Stimulated activated CD4-positive, alpha-beta T cell treated with anti-CD3 and anti-CD28 coated beads, Interleukin-12 subunit alpha, Interleukin-12 subunit beta, amount 100 ng/mL, for 24 hours (primary cell): ENCODE data around the gene CLASP1.
"Not testable (repeated sequence)": the region's sequence is repeated elsewhere in the genome, so short reads cannot be mapped to it uniquely, and the experiment has no call there.

Source experiments
- DNase-seq, 2 experiments: peaks; one replicate each; pipeline ENCODE4 v3.0.0-alpha.2; 2020; ENCODE audit warnings: low read depth in 2 of 2

CLASP1 gene

DNA sequence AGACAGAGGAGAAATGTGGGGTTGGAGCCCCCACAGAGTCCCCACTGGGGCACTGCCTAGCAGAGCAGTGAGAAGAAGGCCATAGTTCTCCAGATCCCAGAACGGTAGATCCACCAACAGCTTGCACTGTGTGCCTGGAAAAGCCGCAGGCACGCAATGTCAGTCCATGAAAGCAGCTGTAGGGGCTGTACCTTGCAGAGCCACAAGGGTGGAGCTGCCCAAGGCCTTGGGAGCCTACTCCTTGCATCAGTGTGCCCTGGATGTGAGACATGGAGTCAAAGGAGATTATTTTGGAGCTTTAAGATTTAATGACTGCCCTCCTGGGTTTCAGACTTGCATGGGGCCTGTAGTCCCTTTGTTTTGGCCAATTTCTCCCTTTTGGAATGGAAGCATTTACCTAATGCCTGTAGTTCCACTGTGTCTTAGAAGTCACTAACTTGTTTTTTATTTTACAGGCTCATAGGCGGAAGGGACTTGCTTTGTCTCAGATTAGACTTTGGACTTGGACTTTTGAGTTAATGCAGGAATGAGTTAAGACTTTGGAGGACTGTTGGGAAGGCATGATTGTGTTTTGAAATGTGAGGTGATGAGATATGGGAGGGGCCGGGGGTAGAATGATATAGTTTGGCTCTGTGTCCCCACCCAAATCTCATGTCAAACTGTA is 274.7 kb downstream of the CLASP1 start:
- DNase-seq, result not testable (repeated sequence)

DNA sequence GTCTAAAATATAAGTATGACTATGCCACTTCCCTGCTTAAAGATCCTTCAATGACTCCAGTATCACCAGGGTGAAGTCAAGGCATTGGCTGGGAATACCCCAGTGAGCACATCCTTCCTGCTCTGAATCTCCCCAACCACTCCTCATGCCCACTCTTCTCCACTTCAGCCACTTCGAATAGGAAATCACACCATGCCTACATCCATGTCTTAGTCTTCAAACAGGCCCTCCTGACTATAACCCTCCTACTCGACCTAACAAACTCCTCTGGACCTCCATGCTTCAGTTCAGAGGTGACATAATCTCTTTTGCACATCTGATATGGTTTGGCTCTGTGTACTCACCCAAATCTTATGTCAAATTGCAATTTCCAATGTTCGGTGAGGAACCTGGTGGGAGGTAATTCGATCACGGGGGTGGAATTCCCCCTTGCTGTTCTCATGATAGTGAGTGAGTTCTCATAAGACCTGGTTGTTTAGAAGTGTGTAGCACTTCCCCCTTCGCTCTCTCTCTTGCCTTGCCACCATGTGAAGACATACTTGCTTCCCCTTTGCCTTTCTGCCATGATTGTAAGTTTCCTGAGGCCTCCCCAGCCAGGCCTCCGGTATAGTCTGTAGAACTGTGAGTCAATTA is 276.4 kb downstream of the CLASP1 start:
- DNase-seq, result no peak

- DNase-seq, result no peak
Observed at GRCh38 chr2:121372082-121372481, 277.2 kb downstream of the CLASP1 start.

- no peak for DNase-seq
Observed at GRCh38 chr2:121368836-121369235, 280.4 kb downstream of the CLASP1 start.

DNA sequence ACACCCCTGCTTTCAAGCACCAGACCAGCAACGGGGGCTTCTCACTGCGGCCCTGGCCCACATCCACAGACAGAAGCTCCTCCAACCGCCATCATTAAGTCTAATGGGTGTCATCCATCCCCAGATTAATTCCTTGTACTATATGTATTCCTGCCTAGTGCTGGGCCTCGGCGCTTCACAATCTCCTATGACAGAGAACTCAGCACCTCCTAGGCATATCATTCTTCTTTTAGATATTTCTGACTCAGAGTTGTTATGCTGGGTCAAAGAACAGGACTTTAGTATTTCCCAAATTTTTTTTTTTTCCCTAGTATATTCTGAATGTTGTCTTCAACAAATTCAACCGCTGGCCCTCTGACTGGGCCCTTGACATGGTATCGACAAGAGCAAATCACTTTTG is 281.1 kb downstream of the CLASP1 start:
- no peak for DNase-seq

GRCh38 chr2:121367246-121367900 is 281.9 kb downstream of the CLASP1 start:
- DNase-seq, result no peak

- DNase-seq, result no peak
Observed at GRCh38 chr2:121366040-121366439, 283.2 kb downstream of the CLASP1 start.

DNA sequence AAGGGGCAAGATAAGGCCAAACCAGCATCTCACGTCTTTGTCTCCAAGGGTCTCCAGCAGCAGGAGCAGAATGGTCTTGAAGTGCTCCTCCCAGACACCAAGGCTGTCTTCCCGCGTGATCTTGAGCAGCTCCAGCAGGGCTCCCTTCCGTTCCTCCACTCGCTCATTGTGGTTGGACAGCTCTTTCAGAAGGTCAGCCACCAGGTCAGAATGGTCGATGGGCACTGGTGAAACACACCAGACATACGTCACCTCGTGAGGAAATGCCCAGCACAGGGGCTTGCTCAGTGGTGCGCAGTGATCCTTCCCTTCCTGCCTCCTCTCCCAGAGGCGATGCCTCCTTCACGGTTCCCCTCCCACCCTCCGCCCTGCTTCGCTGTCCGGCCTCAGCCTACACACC is 284.2 kb downstream of the CLASP1 start:
- no peak for DNase-seq

- no peak for DNase-seq
Observed at GRCh38 chr2:121363632-121364420, 285.4 kb downstream of the CLASP1 start.

GRCh38 chr2:121362774-121363173 is 286.5 kb downstream of the CLASP1 start:
- DNase-seq, result no peak

- DNase-seq, result no peak
Observed at GRCh38 chr2:121362226-121362625, 287.0 kb downstream of the CLASP1 start.

DNA sequence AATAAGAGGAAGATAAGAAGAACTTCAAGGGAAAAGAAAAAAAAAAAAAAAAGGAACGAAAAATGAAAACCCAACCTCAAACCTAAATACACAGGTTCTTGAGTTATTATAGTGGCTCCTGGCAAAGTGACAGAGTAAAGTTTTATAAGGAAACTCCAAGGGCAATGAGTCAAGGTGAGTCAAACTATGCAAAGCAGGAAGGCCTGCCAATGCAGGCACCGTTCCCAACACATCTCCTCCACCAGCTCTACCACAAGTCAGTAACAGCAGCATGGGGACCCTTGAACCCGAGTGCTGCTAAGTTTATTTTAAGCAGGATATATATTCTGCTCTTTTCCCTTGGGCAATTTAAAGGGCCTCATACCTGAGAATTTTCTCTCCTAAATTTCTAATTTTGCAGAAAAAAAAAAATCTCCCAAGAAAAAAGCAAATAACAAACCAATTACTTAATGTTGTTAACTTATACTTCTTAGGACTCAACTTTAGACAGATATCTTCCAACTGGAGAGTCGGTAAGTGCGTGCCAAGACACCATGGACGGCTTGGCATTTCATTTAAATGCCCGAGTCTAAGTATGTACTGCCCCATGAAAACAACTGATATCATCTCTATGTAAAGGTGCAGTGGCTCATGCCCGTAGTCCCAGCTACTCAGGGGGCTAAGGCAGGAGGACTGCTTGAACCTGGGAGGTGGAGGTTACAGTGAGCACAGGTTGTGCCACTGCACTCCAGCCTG is 288.5 kb downstream of the CLASP1 start:
- DNase-seq, result no peak

- DNase-seq, result no peak
Observed at GRCh38 chr2:121359716-121360565, 289.3 kb downstream of the CLASP1 start.

DNA sequence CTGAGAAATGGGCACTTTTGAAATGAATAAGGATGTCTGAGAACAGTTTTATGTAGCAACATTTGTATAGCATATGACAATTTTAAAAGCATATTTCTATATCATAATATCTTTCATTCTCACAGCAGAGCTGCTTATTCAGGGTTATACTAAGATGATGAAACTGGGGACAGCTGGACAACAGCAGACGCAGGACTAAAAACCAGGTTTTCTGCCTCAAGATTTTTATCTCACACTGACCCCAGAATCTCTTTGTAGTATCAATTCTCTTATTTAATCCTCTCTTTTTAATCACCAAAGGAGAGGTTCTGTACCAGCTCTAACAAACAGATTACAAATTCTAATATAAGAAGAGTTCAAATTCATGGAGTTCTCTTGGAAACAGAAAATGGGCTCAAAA is 290.1 kb downstream of the CLASP1 start:
- DNase-seq, result no peak

DNA sequence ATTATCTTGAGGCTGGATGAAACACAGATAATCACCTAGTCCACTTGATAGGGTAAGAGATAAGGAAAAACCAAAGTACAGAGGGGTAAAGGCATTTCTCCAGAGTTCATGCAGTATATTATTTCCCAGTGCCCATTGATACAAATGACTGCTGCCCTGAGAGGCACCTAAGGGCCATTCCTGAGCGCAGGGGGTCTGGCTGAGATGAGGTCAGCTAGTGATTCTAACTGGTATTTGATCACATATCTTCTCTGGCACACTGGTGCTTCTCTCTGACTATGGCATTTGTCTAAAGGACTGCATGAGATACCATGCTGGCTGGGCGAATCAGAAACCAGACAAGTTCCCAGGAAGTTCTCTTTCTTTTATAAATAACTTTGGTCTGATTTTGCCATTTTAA is 291.0 kb downstream of the CLASP1 start:
- DNase-seq, result no peak

DNA sequence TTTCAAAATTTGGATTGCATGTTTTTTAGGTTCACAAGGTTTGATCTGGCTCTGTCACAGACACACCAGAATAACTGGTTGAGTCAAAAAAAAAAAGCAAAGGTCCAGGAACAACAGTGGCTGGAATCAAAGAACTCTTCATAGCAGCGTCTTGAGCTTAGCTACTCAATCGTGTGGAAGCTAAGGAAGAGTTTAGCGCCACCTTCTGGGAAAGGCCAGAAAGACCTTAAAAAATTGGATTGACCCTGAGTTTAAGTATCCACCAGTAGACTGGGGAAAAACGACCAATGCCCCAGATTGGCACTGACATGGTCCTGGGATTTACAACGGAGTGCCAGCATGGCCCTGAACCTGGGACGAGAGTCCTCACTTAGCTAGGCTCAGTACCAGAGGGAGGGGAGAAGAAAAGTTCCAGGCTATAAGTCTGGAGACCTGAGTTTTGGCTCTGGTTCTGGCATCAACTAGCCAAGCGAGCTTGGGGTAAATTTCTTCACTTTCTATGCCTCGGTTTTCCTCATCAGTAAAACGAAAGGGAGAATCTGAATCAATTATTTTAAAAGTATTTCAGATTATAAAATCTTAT is 293.1 kb downstream of the CLASP1 start:
- DNase-seq, result no peak

DNA sequence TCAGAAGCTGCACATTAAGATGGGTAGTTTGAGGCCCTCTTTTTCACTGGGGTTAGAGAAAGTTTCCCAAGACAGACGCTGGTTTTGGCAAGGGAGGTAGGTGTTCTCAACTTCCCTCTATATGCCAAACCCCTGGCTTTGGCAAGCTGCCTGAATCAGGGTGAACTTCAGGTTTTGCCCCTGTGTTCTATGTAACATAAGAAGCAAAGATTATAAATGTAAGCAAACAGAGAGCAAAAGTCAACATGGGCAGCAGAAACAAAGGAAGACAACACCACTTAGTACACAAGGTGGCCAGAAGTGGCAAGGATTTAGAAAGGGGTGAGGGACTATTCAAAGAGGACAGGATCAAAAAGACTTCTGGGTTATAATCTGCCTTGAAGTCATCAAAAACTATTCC is 293.8 kb downstream of the CLASP1 start:
- DNase-seq, result no peak

DNA sequence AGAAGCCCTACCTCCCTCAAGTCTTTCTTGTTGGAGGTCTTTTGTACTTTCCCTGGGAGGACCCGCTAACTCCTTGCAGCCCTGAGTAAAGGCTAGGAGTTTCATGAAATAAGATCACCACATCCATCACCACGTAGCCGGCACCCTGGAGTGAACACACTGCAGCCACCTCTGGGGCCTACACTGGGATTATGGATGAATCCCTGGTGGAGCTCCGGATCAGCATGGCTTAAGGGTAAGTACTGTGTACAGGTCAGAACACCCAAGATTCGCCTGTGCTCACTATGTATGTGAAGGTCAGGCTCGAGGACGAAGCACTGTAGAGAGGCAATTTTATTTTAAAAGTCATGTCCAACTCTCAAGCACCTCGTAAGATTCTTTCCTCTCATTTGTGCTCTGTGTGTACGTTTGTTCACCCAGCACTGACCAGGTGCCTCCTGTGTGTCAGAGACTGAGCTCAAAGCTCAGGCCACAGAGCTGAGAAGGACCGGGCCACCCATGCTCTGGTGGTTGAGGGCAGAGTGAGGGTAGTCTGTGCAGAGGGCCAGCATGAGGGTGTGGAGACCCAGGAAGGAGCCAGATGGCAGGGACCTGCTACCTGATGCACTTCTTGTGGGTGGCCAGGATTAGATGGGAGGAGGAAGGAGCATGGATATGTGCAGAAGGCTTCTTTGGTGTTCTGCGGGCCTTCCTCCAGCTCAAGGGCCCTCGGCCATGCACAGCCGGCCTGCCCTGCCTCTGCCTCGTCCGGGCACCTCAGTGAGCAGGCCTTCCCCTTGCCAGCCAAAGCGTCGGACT is 297.5 kb downstream of the CLASP1 start:
- DNase-seq, result no peak

DNA sequence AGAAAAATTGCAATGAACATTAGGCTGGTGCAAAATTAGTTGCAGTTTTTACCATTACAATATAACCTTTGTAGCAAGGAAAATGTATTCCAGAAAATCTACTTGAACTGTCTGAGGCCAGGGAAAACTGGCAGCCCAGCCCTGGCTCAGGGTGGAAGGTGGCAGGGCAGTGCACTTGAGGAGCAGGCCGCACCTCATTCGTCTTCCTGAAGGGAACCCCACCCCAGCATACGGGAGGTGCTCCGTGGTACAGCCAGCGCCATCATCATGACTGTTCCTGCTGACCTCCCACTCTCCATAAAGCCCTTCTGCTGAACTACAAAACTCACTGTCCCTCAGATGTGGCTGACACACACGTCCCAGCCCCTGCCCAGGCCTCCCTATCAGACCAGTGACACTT is 298.4 kb downstream of the CLASP1 start:
- no peak for DNase-seq

GRCh38 chr2:121350402-121350775 is 298.9 kb downstream of the CLASP1 start:
- no peak for DNase-seq
